ENCODE measurements around the gene CCNK.

DNA sequence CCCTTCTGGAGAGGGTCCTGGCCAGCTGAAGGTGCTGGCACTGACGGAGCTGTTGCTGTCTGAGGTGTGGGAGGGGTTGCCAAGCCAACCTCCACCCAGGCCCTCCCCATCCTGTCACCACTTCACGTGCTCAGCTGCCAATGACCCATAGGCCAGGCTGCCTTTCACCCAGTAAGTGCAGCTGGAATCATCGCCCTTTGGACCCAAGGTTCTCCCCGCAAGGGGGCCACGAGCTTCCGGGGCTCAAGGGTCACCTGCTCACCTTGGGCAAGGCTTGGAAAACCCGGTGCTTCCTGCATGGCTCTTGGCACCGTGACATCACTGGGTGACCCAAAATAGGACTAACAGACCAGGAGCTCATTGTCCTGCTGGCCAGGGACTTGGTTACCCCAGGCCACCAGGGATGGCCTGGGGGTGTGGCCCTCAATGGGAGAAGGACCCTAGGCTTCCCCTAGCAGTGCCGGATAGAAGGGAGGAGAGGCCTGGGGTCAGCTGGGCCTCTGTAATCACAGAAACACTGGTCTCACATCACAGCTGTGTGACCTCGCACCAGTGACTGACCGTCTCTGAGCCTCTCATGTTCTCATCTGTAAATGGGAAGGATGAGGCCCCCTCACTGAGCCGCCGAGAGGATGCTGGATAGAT is 71.5 kb downstream of the CCNK start:
- TF ChIP-seq, protein P1, sequence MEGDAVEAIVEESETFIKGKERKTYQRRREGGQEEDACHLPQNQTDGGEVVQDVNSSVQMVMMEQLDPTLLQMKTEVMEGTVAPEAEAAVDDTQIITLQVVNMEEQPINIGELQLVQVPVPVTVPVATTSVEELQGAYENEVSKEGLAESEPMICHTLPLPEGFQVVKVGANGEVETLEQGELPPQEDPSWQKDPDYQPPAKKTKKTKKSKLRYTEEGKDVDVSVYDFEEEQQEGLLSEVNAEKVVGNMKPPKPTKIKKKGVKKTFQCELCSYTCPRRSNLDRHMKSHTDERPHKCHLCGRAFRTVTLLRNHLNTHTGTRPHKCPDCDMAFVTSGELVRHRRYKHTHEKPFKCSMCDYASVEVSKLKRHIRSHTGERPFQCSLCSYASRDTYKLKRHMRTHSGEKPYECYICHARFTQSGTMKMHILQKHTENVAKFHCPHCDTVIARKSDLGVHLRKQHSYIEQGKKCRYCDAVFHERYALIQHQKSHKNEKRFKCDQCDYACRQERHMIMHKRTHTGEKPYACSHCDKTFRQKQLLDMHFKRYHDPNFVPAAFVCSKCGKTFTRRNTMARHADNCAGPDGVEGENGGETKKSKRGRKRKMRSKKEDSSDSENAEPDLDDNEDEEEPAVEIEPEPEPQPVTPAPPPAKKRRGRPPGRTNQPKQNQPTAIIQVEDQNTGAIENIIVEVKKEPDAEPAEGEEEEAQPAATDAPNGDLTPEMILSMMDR (IDR thresholded peaks at IDR 0.05) = no peak
- TF ChIP-seq EMX1 (CRISPR knock-in tag; IDR thresholded peaks at IDR 0.05) (no peak), NR3C1 (CRISPR knock-in tag; conservative IDR thresholded peaks at IDR 0.05; ENCODE audit: low read depth) (no peak)

Measured in WTC11 (cell line).